Measurements from ENCODE around the gene CLCN1. TPM values are rescaled to one million over a fixed set of nuclear protein-coding genes. Genes with fewer than 3 reads are reported as not detected.

CLCN1 gene
- total RNA-seq, 1 experiment from 2014 or later, result 0.13 TPM

- Histone ChIP-seq H2AFZ (ENCODE audit: low read length) (no peak within 1 kb of the TSS), H3K56ac (ENCODE audit: insufficient read length, low read depth, low read length) (no peak within 1 kb of the TSS), H3K27me3 (ENCODE audit: insufficient read depth, low read length) (peaks cover 6% of the 10 kb centered on the region; the same call in 1 of the 2 replicates), H3K4me2 (ENCODE audit: insufficient read depth, insufficient read length, low read length) (peak within 1 kb of the TSS; percentile 57), H4K8ac (replicated peaks; ENCODE audit: insufficient read length, low read depth, low read length) (no peak within 1 kb of the TSS), H4K91ac (ENCODE audit: insufficient read length, low read depth, low read length) (no peak within 1 kb of the TSS), H3K79me2 (ENCODE audit: insufficient read depth, low read length) (no peaks in the 10 kb centered on the region), H3K9ac (ENCODE audit: extremely low read depth, insufficient read length, low read length) (peak within 1 kb of the TSS; percentile 47), H2BK12ac (ENCODE audit: insufficient read length, low read depth, low read length) (no peak within 1 kb of the TSS), H3K14ac (ENCODE audit: insufficient read depth, low read length) (peak within 1 kb of the TSS; percentile 67; the same call in 1 of the 2 replicates), H3K18ac (ENCODE audit: insufficient read length, low read depth, low read length) (no peak within 1 kb of the TSS), H4K20me1 (ENCODE audit: control insufficient read depth, insufficient read depth, insufficient read length) (no peaks in the 10 kb centered on the region), H2BK15ac (ENCODE audit: low read depth, low read length) (no peak within 1 kb of the TSS), H2BK120ac (ENCODE audit: low read depth, low read length, poor library complexity, severe bottlenecking) (no peak within 1 kb of the TSS), H3K23me2 (ENCODE audit: insufficient read length, low read depth, low read length, poor library complexity, severe bottlenecking) (peaks cover 7% of the 10 kb centered on the region), H3K4me1 (ENCODE audit: insufficient read depth, low read length) (no peaks in the 10 kb centered on the region), H3K4ac (ENCODE audit: low read depth, low read length) (no peak within 1 kb of the TSS), H2BK20ac (ENCODE audit: low read depth, low read length, poor library complexity, severe bottlenecking) (no peak within 1 kb of the TSS), H3K27ac (ENCODE audit: insufficient read length, low read depth, low read length) (no peak within 1 kb of the TSS), H2AK5ac (ENCODE audit: insufficient read length, low read length) (no peak within 1 kb of the TSS), H2BK5ac (ENCODE audit: insufficient read length, low read length) (no peak within 1 kb of the TSS), H3K9me3 (ENCODE audit: control insufficient read depth, low read depth, low read length) (no peaks in the 10 kb centered on the region), H3K79me1 (ENCODE audit: insufficient read depth, low read depth, low read length, poor library complexity, severe bottlenecking) (no peaks in the 10 kb centered on the region), H3T11ph (ENCODE audit: low read length) (no peak within 1 kb of the TSS), H4K5ac (ENCODE audit: insufficient read length, low read depth, low read length) (no peak within 1 kb of the TSS), H3K23ac (ENCODE audit: insufficient read length, low read depth, low read length) (no peak within 1 kb of the TSS)
- Mint-ChIP-seq H3K27ac (no peak within 1 kb of the TSS; a peak in 1 of 7 replicates), H3K4me1 (peaks cover 15 to 18% of the 10 kb centered on the region in 2 experiments), H3K4me3 (peak within 1 kb of the TSS; percentile 95 to 96), H3K27me3 (ENCODE audit: low read depth) (peaks cover 43% of the 10 kb centered on the region), H3K36me3 (ENCODE audit: insufficient read depth in 1 of 3, low read depth in 3 of 3) (peaks cover 13 to 29% (median 22%) of the 10 kb centered on the region in 3 experiments), H3K9me3 (no peaks in the 10 kb centered on the region)
- TF ChIP-seq CTCF (conservative IDR thresholded peaks at IDR 0.05), result no peak
- WGBS (ENCODE audit: extremely low coverage, insufficient read length, low lambda C conversion rate), result no CpG with 5 or more reads among the region's 112 CpGs
- DNase-seq, result peak; percentile 39
These were observed 46.5 kb downstream of the CLCN1 start, which contains the start of gene FAM131B for GRCh38 chr7:143362131-143363015. Gene FAM131B (minus strand): TSS chr7:143362713. CDS start chr7:143362603, 110 bp downstream.
